GM23248 (cell line): ENCODE results near the gene ANXA8.
"Not testable (repeated sequence)": the region's sequence is repeated elsewhere in the genome, so short reads cannot be mapped to it uniquely, and the experiment has no call there.

ENCODE experiments used
- EZH2 ChIP-seq: fragments of 200-600 bp; sonication (generic); IDR thresholded peaks from 2 replicates; pipeline ENCODE4 v1.6.1; 2018; ENCODE audit warnings: antibody characterized with exemption, mild to moderate bottlenecking; ENCODE audit not compliant: insufficient read depth, poor library complexity, severe bottlenecking
- EZH2phosphoT487 ChIP-seq: fragments of 200-600 bp; sonication (generic); IDR thresholded peaks from 2 replicates; pipeline ENCODE4 v1.6.1; 2018; ENCODE audit warnings: antibody characterized with exemption, moderate library complexity, mild to moderate bottlenecking, low read depth; ENCODE audit not compliant: insufficient read depth

GRCh38 chr10:47461261-47461687, 22.6 kb downstream of the ANXA8 start:
- TF ChIP-seq EZH2phosphoT487, EZH2: not testable (repeated sequence)
